ENCODE results near the gene TMEM255A.

Gene TMEM255A

DNA sequence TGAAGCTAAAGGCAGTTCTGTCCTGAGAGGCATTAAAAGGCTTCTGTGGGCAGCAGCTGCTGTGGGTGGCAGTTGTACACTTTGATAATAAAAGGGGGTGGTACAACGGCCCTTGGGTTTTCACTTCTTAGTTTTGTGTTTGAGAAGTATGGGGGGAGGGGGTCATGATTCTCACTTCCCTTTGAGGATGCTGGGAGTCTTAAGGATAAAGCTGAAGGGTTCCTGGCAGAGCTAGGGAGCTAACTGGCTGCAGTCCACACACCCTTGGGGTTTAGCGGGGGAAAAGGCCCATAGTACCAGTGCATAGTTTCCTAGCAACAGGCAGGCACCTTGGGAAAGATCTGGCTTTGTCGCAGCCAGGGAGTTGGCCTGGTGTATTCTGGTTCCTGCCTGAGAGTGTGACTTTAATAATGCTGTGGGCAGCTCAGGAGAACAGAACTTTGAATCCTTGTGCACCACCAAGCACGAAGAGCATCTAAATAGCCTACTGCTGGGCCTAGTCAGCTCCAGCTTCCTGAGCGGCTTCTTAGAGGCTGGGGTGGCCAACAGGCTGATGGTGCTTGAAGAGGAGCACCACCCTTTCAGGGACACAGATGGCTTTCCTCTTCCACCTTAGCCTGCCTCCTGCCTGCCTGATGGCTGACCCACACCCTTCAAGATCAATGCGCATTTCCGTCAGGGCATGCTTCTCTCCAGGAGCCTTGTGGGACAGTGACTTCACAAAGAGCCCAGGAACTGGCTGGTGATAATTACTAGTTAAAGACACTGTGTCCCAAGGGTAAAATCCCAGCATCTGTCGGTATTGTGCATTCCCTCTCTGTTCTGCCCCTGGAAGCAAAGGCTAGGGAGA, 48.2 kb downstream of the TMEM255A start:
- no peak for DNase-seq

DNA sequence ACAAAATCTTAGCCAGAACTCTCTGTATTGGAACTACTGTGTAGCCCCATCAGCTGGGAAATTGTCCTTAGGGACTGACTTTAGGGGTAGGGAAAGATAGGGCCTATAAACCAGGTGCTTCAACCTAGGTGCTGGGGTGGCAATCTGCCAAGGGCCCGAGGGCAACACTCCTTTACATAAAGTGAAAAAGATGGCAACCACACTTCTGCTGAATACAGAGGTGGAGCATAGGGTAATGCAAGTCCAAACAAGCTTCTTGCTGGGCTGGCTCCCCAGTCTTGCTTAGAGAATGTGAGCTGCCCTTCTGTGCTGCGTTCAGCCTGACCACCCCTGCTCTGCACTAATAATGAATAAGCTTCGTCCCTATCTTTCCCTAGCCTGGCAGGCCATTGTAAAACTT, 50.9 kb downstream of the TMEM255A start:
- no peak for DNase-seq

DNA sequence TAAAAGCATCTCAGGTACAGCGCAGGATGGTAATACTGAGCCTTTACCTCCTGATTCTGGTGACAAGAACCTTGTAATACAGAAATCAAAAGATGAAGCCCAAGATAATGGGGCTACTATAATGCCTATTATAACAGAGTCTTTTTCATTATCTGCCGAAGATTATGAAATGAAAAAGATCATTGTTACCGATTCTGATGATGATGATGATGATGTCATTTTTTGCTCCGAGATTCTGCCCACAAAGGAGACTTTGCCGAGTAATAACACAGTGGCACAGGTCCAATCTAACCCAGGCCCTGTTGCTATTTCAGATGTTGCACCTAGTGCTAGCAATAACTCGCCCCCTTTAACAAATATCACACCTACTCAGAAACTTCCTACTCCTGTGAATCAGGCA, 57.5 kb downstream of the TMEM255A start:
- DNase-seq, result no peak

DNA sequence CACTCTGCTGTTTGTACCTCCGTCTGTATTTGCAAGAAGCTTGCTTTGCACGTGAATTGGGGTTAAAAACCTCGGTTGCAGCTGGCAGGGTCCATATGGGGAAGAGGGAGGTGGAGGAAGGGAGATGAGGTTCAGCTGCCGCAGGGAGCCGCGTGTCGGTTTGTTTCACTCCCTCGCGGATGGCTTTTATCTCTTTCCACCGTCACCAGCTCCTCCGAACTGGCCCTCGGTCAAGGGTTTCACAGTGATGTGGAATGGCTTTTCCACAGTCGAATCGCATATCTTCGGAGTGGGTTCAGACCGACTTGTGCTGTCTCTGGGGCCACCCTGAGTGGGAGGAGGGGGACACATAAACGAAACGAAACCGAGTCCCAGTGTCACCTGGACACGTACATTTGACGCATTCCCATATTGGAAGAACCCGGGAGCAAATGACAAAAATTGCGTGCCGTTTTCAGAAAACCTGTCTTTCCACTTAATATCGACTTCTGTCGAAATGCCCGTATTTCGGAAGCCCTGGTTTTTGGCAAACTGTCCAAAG, 59.7 kb downstream of the TMEM255A start:
- peak; percentile 9 for DNase-seq

DNA sequence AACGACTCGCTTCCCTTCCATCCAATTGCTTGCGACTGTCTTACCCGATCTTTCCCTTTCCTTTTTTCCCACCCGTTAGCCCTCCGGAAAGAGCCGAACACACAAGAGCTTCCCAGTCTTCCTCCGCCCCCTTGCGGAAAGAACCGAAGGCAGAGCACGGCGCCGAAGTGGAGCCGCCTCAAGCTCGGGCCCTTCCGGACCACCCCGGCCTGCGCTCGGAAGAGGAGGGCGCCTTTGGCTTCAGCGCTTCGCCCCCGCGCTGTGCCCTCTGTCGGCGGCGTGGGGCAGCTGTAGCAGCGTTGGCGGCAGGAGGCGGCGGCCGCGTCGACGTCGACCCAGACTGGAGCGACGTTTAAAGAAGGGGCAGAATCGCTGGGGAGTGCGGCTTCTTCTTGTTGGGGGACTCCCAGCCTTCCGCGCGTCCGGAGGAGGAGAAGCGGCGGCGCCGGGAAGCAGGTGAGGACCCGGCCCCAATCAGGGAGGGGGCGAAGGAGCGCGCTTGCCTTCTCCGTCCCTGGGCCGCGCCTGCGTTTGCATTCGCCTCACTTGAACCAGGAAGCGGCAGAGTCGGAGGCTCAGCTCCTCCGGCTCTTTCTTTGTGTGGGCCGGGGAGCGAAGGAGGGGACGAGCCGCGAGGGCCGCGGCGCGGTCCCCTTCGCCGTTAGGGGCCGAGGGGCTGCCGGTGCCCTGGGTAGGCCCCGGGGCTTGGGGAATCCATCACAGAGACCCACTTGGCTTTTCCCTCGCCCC, 60.6 kb downstream of the TMEM255A start, which contains the start of gene ZBTB33:
Gene ZBTB33 (plus strand): TSS at position 291 of the 750 bp plus-strand sequence. CDS start 2,604 bp downstream, outside the sequence.
- peak; percentile 93 for DNase-seq

DNA sequence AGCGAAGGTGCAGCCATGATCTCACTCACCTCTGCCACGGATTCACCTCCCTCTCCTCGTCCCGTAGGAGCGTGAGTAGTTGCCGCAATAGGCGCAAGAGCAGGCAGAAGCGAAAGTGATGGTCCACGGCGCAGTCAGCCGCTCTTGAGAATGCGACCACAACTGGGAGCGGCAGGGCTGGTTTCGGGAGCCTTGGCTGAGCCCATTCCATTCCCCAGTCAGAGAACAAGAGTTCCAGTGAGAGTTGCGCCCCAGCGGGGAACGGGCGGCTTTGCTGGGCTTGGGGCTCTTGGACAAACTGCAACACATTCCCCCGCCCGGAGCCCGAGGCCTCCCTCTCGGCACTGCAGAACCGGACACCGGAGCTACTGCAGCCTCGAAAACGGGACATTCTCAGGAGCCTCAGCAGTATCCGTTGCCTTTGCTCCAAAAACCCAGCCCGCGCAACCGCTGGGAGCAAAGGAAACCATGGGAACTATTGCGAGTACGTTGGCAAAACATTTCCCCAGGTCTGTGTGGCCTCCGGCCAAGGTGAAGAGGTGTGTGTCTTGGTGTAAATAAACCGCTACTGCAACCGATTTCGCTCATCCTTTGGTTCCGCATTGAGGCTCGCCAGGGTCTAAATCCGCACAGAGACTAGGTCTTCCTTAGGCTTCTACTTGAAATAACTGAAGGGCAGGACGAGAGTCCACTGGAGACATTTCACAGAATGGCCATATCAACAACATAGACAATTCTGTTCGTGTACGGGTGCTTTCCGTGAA, 66.3 kb downstream of the TMEM255A start:
- DNase-seq, result peak; percentile 76

DNA sequence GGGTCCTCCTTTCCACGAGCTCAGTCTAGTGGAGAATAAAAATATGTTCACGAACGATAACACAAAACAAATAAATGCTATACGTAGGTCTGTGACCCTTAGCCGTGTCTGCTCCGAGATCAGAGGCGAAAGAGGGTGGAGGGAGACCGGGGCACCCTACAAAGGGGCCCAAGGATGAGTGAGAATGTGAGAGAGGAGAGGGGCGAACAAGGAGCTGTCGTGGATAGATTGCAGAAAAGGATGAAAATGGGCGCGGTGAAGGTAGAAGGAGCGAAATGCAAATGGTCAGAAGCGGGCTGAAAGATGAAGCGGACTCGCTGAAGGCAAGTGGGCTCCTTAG, 66.9 kb downstream of the TMEM255A start:
- no peak for DNase-seq

DNA sequence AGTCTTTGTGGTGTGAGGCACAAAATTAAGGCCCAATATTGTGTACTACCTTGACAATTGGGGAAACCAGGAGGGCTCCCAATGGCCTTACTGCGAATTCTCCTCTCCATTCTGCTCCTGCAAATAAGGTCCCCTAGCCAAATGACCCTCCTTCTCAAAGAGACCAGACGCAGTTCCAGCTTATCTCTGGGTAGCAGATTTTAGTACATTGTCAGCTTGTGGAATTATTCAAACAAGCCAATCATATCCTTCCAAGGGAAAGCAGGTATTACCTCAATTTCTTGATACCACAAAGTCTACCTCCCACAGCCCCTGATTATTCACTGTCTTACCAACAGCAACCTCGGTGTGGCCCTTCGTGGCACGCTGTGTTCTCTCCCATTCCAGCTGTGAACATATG, 68.4 kb downstream of the TMEM255A start:
- DNase-seq, result no peak

DNA sequence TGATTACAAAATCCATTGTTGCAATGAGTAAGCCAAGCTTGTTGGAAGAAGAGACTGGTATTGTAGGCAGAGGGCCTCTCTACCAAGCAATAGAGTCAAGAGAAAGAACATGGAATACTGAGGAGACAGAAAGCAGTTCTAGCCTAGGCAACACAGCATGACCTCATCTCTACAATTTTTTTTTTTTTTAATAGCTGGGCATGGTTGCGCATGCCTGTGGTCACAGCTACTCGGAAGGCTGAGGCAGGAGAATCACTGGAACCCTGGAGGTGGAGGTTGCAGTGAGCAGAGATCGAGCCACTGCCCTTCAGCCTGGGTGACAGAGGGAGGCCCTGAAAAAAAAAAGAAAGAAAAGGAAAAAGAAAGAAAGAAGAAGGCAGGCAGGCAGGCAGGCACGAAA, 72.3 kb downstream of the TMEM255A start:
- no peak for DNase-seq

DNA sequence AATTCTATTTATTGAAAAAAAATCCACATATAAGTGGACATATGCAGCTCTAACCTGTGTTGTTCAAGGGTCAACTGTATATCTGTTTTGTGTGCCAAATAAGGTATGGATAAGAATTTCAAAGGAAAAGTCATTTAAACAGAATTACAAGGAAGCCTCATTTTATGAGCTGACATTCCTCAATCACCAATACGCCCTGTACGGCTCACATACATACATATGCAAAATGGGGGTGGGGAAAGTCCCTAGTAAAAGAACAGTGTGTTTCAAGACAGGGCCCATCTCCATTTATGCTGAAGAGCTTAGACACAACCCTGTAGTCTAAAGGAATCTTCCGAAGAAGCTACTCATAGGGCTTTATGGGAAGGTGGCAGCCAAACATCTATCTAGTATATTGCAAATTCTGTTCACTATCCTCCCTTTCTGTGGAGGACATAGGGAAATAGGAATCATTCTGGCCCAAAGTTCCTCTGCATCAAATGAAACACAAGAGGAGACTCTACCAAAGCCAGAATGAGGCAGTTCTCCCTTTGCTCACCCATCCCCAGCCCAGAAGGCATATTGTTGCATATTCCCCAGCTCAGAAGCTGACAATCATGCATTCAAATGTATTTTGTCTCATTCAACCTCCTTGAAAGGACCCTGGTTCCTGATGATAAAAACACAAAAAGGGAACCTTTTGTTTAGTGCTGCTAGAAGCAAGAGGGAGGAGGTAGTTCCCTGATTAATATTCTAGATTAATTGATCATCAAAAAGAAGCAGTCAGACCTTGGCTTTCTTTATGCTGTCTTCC, 74.4 kb downstream of the TMEM255A start:
- DNase-seq, result no peak

DNA sequence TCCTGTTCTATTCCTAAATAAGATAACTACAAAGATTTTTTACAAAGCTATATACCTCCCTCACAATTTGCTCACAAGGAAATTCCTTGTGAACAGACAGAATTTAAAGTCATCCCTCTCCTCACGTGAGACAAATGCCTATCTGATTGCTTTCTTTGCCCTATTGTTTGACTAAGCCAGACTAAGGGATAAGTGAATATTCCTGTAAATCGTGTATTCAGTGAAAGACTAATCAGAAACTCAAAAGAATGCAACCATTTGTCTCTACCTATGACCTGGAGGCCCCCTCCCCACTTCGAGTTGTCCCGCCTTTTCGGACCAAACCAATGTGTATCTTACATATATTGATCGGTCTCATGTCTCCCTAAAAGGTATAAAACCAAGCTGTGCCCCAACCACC, 76.0 kb downstream of the TMEM255A start:
- DNase-seq, result no peak

DNA sequence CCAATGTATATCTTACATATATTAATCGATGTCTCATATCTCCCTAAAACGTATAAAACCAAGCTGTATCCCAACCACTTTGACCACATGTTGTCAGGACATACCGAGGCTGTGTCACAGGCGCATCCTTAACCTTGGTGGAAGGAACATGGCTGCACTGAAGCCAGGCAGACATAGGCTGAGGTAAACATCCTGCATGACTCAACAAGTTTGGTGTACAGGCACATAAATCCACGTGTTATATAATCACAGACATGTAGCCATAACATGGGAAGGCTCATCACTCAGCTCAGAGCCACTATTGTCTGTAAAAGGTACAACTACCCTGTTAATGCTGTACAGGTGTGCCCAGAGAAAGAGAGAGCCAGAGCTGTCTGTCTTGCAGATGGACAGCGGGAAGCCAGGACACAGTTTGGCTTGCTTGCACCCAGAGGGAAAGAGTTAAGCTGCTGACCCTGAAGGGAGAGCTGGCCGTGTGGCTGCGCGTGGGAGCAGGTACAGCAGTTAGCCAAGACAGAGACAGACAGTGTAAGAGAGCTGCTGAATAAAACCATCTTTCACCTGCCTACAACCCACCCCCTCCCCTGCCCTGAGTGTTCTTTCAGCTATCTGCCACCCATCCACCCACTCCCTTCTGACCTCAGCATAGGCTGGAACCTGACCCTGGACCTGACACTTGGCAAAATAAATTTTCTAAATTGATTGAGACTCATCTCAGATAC, 82.9 kb downstream of the TMEM255A start:
- no peak for DNase-seq

DNA sequence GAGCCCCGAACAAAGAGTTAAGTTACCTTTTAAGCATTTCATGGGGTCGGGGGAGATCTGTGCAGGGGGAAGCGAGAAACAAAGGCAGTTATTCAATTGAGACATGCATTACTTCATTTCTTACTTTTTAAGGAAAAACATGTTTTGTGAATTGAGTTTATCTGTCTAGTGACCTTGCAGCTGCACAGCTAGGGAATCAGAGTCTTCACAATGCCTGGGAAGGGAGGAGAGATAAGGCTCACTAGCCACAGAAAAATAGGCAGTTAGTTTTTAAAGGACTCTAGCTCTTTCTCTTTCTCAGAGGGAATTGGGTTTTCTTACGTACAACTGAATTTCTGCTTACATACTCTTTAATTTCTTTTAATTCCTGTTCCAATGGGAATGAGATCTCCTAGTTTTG, 86.9 kb downstream of the TMEM255A start:
- no peak for DNase-seq

DNA sequence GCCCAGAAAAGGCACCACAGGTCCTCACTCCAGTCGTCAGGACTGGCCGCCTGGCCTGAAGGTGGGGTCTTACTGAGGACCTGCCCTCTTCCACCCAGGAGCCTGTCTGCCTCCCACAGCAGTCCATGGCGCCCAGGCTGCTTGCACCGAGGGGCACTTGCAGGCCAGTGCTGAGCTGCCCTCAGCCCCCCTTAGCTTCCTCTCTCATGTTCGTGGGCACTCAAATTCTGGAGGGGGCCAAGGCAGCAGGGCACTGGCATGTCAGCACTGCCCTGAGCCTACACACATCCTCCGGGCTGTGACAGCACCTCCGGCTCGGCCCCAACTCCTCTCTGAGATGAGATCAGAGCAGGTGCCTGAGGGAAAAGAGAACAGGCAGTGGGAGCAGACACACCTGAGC, 87.9 kb downstream of the TMEM255A start:
- DNase-seq, result no peak

DNA sequence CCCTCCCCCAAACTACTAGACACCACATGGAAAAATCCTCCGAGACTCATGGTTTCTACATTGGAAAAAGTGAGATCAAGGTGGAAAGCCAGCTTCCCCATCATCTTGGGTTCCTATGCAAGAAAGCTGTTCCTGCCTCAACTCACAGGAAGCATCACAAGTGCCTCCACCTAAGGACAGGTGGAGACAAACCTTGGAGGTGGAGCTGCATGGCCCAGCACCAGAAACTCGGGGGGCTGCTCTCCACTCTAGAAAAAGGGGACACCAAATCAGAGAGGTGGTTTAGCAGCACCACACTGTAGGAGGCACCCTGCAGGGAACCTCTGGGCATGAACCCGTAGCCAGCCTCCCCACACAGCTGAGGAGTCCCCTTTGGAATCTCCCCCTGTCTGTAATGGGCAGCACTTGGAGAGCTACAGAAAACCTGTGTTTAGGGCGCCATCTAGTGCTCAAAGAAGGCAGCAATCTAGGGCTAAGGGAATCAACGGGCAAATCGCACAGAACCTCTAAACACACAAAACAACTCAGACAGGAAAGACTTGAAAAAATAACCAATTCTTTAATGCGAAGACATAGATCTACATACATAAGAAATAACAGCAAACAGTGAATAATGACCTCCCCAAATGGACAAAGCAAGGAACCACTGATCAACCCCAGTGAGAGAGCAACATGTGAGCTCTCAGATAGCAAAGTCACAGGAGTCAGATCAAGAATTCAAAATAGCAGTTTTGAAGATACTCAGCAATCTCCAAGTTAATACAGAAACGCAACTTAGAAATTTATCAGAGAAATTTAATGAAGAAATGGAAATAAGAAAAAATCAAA, 97.6 kb downstream of the TMEM255A start:
- DNase-seq, result peak; percentile 30

All from fibroblast of upper back skin (primary cell).